K562 (cell line): ENCODE data around the gene TCF12. TPM values are rescaled to one million over a fixed set of nuclear protein-coding genes. Genes with fewer than 3 reads are reported as not detected.

Experiments used
- ATAC-seq: fragments of 200-7000 bp; cut with Tn5 transposase; 3 replicates; pipeline ENCODE4 v1.9.1; 2020; ENCODE audit warnings: moderate library complexity
- BruUV-seq: library from RNA; stranded (reverse); fragments of 400-500 nt; replicated peaks from 2 replicates; lab custom pipeline; 2021; lab: Mats Ljungman, UMichigan
- CTCF ChIA-PET: fragments of 300-600 bp; formaldehyde crosslinking; extraction: SDS; loops from one replicate; lab custom pipeline; 2021; ENCODE audit warnings: low intra/inter-chr PET ratio; lab: Yijun Ruan, JAX
- POLR2A ChIA-PET: fragments of 300-600, 350-650 bp; sonication (Branson Sonifier 250); formaldehyde crosslinking; extraction: SDS; loops from one replicate; lab custom pipeline; 2021; ENCODE audit warnings: antibody characterized with exemption, inconsistent platforms; lab: Yijun Ruan, JAX
- DNase-seq, 4 experiments: peaks; one replicate each; pipeline versions ENCODE4 v3.0.0 to v3.0.0-alpha.2; 2011 to 2018; ENCODE audit warnings: low spot score in 3 of 4, mixed read lengths in 3 of 4; ENCODE audit errors: extremely low read depth in 1 of 4
- FAIRE-seq: peaks from 2 replicates; lab custom pipeline; 2011; peaks lifted over from hg19 to GRCh38; lab: Jason Lieb, UNC
- H2AFZ ChIP-seq: 2 replicates; pipeline ENCODE4 v1.6.0; 2011; ENCODE audit warnings: low read depth, low read length, control low read depth, inconsistent platforms
- H3K27ac ChIP-seq: fragments of 200-600 bp; 3 replicates; pipeline ENCODE4 v1.8.0; 2011; ENCODE audit warnings: low read depth, mild to moderate bottlenecking, control low read depth, inconsistent platforms, low read length, moderate library complexity, mixed read lengths; ENCODE audit errors: extremely low read depth
- H3K27me3 ChIP-seq, 2 experiments: fragments of 300-600 bp in 1 of 2; 2 replicates in 1 of 2; 3 replicates in 1 of 2; pipeline versions ENCODE4 v1.6.0 to v1.8.0; 2011; ENCODE audit warnings: inconsistent platforms in 2 of 2, low read length in 2 of 2, mild to moderate bottlenecking in 1 of 2, mixed read lengths in 1 of 2, moderate library complexity in 1 of 2; ENCODE audit not compliant: control insufficient read depth in 2 of 2, insufficient read depth in 2 of 2
- H3K36me3 ChIP-seq: fragments of 300-600 bp; 3 replicates; pipeline ENCODE4 v1.8.0; 2011; ENCODE audit warnings: mild to moderate bottlenecking, low read length, inconsistent platforms; ENCODE audit not compliant: control insufficient read depth, insufficient read depth
- H3K4me1 ChIP-seq, 2 experiments: fragments of 200-600 bp in 1 of 2; replicated peaks in 1 of 2; 2 replicates in 1 of 2; 3 replicates in 1 of 2; pipeline versions ENCODE4 v1.5.1 to v1.8.0; 2011; ENCODE audit warnings: inconsistent platforms in 2 of 2, low read length in 2 of 2, mild to moderate bottlenecking in 1 of 2, mixed read lengths in 1 of 2, moderate library complexity in 1 of 2; ENCODE audit not compliant: control insufficient read depth in 2 of 2, insufficient read depth in 2 of 2
- H3K4me2 ChIP-seq: 2 replicates; pipeline ENCODE4 v1.6.1; 2011; ENCODE audit warnings: low read length, control low read depth, inconsistent platforms, mixed read lengths; ENCODE audit not compliant: insufficient read depth
- H3K4me3 ChIP-seq: fragments of 200-600 bp; sonication (generic), shearing (Covaris generic); 2 replicates; pipeline ENCODE4 v1.5.1; 2016; ENCODE audit warnings: control low read depth, inconsistent platforms
- H3K79me2 ChIP-seq: fragments of 200-600 bp; 3 replicates; pipeline ENCODE4 v1.8.0; 2011; ENCODE audit warnings: low read length, inconsistent platforms; ENCODE audit not compliant: control insufficient read depth, insufficient read depth
- H3K9ac ChIP-seq, 2 experiments: 2 replicates each; pipeline versions ENCODE4 v1.6.0 to v1.6.1; 2011; ENCODE audit warnings: low read depth in 2 of 2, low read length in 2 of 2, control low read depth in 1 of 2, inconsistent platforms in 1 of 2, mild to moderate bottlenecking in 1 of 2, mixed read lengths in 1 of 2; ENCODE audit not compliant: insufficient read depth in 1 of 2
- H3K9me1 ChIP-seq: one replicate; pipeline ENCODE4 v1.6.0; 2011; ENCODE audit warnings: inconsistent platforms, mild to moderate bottlenecking, low read length, moderate library complexity; ENCODE audit not compliant: control insufficient read depth, insufficient read depth
- H3K9me3 ChIP-seq: replicated peaks from 2 replicates; pipeline ENCODE4 v1.5.1; 2011; ENCODE audit warnings: low read depth, low read length, inconsistent platforms; ENCODE audit not compliant: control insufficient read depth, insufficient read depth
- H4K20me1 ChIP-seq: replicated peaks from 2 replicates; pipeline ENCODE4 v1.6.1; 2011; ENCODE audit warnings: low read length, inconsistent platforms, mixed read lengths; ENCODE audit not compliant: control insufficient read depth, insufficient read depth
- PTBP1 ChIP-seq: fragments of 200-400 bp; formaldehyde crosslinking; IDR thresholded peaks from 2 replicates; pipeline ENCODE4 v1.6.1; 2017; ENCODE audit warnings: low read depth, low read length
- RFX7 ChIP-seq: fragments of 250-450 bp; sonication (Bioruptor Pico); IDR thresholded peaks from 2 replicates; pipeline ENCODE4 v1.5.1; 2021; ENCODE audit warnings: mild to moderate bottlenecking
- ZNF121 ChIP-seq: sonication (generic); formaldehyde crosslinking; conservative IDR thresholded peaks from 2 replicates; pipeline ENCODE4 v1.8.0; 2022; ENCODE audit warnings: missing genetic modification reagents
- ZNF133 ChIP-seq: fragments of 250-450 bp; sonication (Bioruptor Pico); IDR thresholded peaks from 2 replicates; pipeline ENCODE4 v1.4.0; 2020; ENCODE audit warnings: mild to moderate bottlenecking
- WGBS: fragments of 100-300 bp; shearing (Covaris generic); methylation state at CpG from one replicate; pipeline ENCODE4 v1.1.6; 2016; ENCODE audit warnings: low coverage, mixed read lengths; ENCODE audit not compliant: insufficient coverage; ENCODE audit errors: missing lambda C conversion rate; 5-methylcytosine and 5-hydroxymethylcytosine counted together
- in situ Hi-C: fragments of 300-500 bp; cut with MboI; formaldehyde crosslinking; loops from 4 replicates; pipeline ENCODE4 v1.15.0; 2018; ENCODE audit warnings: inconsistent platforms, mixed read lengths
- intact Hi-C: fragments of 100-400 bp; cut with micrococcal nuclease; formaldehyde crosslinking; loops from 2 replicates; pipeline ENCODE4 v1.14.2; 2022
- polyA plus RNA-seq, 8 experiments: library from polyadenylated mRNA; depleted of rRNA in 4 of 8; stranded (reverse) in 5 of 8; unstranded in 3 of 8; fragments of >200 nt; fragmentation: Nextera tagmentation in 2 of 8; fragmentation: Illumina TruSeq in 1 of 8; extraction: Ambion mirVana in 2 of 8; extraction: Trizol in 1 of 8; gene quantifications; 2 replicates each; pipeline versions ENCODE4 v1.2.1 to v1.2.3, GENCODE V29; 2011 to 2014; ENCODE audit warnings: inconsistent platforms in 1 of 8, missing spikeins in 1 of 8
- total RNA-seq, 7 experiments: library from RNA; depleted of rRNA in 6 of 7; stranded (reverse); fragments of >200 nt in 6 of 7; fragmentation: Illumina TruSeq in 2 of 7; extraction: Trizol in 2 of 7; gene quantifications; 2 replicates each; pipeline versions ENCODE4 v1.2.1 to v1.2.3, GENCODE V29; 2011 to 2021; ENCODE audit warnings: low replicate concordance in 1 of 7
- TF ChIP-seq, protein P1 (sequence below): fragments of 450-650 bp; formaldehyde crosslinking; IDR thresholded peaks from 2 replicates; pipeline ENCODE4 v1.4.0; 2020; ENCODE audit warnings: mild to moderate bottlenecking, moderate library complexity
- TF ChIP-seq, protein P2 (sequence below): fragments of 250-450 bp; sonication (Bioruptor Pico); IDR thresholded peaks from 2 replicates; pipeline ENCODE4 v1.4.0; 2020; ENCODE audit warnings: mild to moderate bottlenecking
- TF ChIP-seq, protein P3 (sequence below): fragments of 250-450 bp; sonication (Bioruptor Pico); IDR thresholded peaks from 2 replicates; pipeline ENCODE4 v1.4.0; 2020; ENCODE audit warnings: mild to moderate bottlenecking, moderate library complexity

TCF12 gene
- total and polyA plus RNA-seq, 9 of the 15 experiments (the other 6 are each of a cell fraction or from before 2014, with no cell fraction given) = 10.5 to 132 (median 52.9) TPM

DNA sequence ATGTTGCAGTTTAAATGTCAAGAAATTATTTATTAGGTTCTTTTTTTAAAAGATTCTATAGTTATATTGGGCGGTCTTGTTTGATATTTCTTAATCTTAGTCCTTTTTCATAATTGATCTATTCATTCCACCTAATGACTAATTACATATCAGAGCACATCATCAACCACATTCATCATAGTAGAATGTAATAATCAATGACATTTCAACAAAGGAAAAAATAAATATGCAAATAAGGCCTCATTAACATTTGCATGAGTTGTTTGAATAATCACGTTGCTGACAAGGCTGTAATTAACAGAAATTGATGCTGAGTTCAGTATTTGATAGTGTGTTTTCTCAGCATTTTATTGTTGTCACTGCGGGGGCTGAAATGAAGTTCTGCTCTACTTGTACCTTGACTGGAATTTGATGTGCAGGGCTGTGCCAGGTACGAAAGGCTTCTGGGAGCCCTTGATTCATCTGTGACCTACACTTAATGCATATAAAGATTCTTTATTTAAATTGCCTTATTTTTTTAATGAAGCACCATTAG is 215.7 kb downstream of the TCF12 start:
- ChIA-PET CTCF (no interaction called here), POLR2A (interaction anchor here (0.7 kb wide), 1 partner anchor 29 kb away, joined by 4 read pairs; no protein-coding TSS in a partner anchor)
- Histone ChIP-seq H3K4me1 (0 out of 5 replicates have a peak, but pooled peaks cover 0 to 2% of the 10 kb centered on the region in 2 experiments), H2AFZ (no peak overlapping the region), H3K4me3 (no peak overlapping the region), H3K9me3 (no peaks in the 10 kb centered on the region), H3K4me2 (no peak overlapping the region), H3K36me3 (no peaks in the 10 kb centered on the region), H3K27me3 (no peaks in the 10 kb centered on the region), H3K27ac (no peak overlapping the region), H3K9ac (no peak overlapping the region), H3K9me1 (no peaks in the 10 kb centered on the region), H3K79me2 (peaks cover 6% of the 10 kb centered on the region; the same call in 1 of the 3 replicates), H4K20me1 (no peaks in the 10 kb centered on the region)
- intact Hi-C loops (no loop called here), in situ Hi-C loops (no loop called here)
- FAIRE-seq (no peak), DNase-seq (no peak), ATAC-seq (no peak)
- WGBS = 79% methylated on average over 4 of the region's 4 CpGs
- TF ChIP-seq PTBP1 (no peak), ZNF133 (CRISPR knock-in tag) (no peak), RFX7 (CRISPR knock-in tag) (no peak), ZNF121 (CRISPR knock-in tag) (no peak)
- TF ChIP-seq, protein P1, sequence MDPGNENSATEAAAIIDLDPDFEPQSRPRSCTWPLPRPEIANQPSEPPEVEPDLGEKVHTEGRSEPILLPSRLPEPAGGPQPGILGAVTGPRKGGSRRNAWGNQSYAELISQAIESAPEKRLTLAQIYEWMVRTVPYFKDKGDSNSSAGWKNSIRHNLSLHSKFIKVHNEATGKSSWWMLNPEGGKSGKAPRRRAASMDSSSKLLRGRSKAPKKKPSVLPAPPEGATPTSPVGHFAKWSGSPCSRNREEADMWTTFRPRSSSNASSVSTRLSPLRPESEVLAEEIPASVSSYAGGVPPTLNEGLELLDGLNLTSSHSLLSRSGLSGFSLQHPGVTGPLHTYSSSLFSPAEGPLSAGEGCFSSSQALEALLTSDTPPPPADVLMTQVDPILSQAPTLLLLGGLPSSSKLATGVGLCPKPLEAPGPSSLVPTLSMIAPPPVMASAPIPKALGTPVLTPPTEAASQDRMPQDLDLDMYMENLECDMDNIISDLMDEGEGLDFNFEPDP = no peak
- TF ChIP-seq, protein P2, sequence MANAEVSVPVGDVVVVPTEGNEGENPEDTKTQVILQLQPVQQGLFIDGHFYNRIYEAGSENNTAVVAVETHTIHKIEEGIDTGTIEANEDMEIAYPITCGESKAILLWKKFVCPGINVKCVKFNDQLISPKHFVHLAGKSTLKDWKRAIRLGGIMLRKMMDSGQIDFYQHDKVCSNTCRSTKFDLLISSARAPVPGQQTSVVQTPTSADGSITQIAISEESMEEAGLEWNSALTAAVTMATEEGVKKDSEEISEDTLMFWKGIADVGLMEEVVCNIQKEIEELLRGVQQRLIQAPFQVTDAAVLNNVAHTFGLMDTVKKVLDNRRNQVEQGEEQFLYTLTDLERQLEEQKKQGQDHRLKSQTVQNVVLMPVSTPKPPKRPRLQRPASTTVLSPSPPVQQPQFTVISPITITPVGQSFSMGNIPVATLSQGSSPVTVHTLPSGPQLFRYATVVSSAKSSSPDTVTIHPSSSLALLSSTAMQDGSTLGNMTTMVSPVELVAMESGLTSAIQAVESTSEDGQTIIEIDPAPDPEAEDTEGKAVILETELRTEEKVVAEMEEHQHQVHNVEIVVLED (CRISPR knock-in tag) = no peak
- TF ChIP-seq, protein P3, sequence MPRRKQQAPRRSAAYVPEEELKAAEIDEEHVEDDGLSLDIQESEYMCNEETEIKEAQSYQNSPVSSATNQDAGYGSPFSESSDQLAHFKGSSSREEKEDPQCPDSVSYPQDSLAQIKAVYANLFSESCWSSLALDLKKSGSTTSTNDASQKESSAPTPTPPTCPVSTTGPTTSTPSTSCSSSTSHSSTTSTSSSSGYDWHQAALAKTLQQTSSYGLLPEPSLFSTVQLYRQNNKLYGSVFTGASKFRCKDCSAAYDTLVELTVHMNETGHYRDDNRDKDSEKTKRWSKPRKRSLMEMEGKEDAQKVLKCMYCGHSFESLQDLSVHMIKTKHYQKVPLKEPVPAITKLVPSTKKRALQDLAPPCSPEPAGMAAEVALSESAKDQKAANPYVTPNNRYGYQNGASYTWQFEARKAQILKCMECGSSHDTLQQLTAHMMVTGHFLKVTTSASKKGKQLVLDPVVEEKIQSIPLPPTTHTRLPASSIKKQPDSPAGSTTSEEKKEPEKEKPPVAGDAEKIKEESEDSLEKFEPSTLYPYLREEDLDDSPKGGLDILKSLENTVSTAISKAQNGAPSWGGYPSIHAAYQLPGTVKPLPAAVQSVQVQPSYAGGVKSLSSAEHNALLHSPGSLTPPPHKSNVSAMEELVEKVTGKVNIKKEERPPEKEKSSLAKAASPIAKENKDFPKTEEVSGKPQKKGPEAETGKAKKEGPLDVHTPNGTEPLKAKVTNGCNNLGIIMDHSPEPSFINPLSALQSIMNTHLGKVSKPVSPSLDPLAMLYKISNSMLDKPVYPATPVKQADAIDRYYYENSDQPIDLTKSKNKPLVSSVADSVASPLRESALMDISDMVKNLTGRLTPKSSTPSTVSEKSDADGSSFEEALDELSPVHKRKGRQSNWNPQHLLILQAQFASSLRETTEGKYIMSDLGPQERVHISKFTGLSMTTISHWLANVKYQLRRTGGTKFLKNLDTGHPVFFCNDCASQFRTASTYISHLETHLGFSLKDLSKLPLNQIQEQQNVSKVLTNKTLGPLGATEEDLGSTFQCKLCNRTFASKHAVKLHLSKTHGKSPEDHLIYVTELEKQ = no peak
- no TSS peak for BruUV-seq
